ENCODE results near the gene PAM.
"Not testable (repeated sequence)": the region's sequence is repeated elsewhere in the genome, so short reads cannot be mapped to it uniquely, and the experiment has no call there.

The PAM gene

DNA sequence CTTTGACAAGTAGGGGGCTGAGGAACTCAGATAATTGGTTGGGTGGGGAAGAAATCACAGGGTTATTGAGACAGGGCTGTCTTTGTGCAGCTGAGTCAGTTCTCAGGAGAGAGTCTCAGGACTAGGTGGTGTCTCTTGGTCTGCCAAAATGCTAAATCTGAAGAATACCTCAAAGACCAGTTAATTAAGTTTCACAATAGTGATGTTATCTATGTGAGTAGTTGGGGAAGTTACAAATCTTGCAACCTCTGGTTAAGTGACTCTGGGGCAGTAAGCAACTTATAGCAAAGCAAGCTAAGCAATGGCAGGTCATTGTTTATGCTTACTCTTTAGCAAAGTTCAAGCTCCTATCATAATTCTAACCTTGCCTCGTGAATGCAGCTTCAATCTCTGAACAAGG is 311.2 kb downstream of the PAM start:
- DNase-seq (ENCODE audit: low read depth): no peak

DNA sequence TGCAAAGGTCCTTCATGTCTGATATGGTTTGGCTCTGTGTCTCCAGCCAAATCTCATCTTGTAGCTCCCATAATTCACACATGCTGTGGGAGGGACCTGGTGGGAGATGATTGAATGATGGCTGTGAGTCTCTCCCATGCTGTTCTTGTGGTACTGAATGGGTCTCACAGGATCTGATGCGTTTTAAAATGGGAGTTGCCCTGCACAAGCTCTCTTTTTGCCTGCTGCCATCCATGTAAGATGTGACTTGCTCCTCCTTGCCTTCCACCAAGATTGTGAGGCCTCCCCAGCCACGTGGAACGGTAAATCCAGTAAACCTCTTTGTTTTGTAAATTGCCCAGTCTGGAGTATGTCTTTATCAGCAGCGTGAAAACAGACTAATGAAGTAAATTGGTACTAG is 318.4 kb downstream of the PAM start:
- not testable (repeated sequence) for DNase-seq (ENCODE audit: low read depth)

DNA sequence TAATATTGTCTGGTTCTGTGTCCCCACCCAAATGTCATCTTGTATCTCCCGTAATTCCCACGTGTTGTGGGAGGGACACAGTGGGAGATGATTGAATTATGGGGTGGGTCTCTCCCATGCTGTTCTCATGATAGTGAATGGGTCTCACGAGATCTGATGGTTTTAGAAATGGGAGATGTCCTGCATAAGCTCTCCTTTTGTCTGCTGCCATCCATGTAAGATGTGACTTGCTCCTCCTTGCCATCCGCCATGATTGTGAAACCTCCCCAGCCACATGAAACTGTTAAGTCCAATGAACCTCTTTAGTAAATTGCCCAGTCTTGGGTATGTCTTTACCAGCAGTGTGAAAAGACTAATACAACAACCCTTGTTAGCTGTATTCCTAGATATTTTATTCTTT is 320.3 kb downstream of the PAM start:
- no peak for DNase-seq (ENCODE audit: low read depth)

Data from GM04504 (cell line).